Epithelial cell of proximal tubule (primary cell): ENCODE data around the gene CASP1. TPM values are rescaled to one million over a fixed set of nuclear protein-coding genes. Genes with fewer than 3 reads are reported as not detected.
"Not testable (repeated sequence)": the region's sequence is repeated elsewhere in the genome, so short reads cannot be mapped to it uniquely, and the experiment has no call there.

Experiments
- DNase-seq: peaks from one replicate; pipeline ENCODE4 v3.0.0-alpha.2; 2011; ENCODE audit warnings: low read depth
- H3K4me3 ChIP-seq: 2 replicates; pipeline ENCODE4 v1.5.1; 2011; ENCODE audit warnings: low read depth, mild to moderate bottlenecking, low read length
- CTCF ChIP-seq: conservative IDR thresholded peaks from 2 replicates; pipeline ENCODE4 v1.5.1; 2012; ENCODE audit warnings: low read depth, mild to moderate bottlenecking, low read length
- total RNA-seq: library from RNA; depleted of rRNA; stranded (reverse); fragments of >200 nt; gene quantifications from 2 replicates; pipeline ENCODE4 v1.2.3, GENCODE V29; 2015

CASP1 gene
- total RNA-seq, 1 donor from 2014 or later: 0.29 TPM

- DNase-seq: no peak
- no peak overlapping the region for H3K4me3 ChIP-seq
- no peak for TF ChIP-seq CTCF
These were observed 36.3 kb upstream of the CASP1 start for GRCh38 chr11:105071089-105071732.

- no peak overlapping the region for H3K4me3 ChIP-seq
- DNase-seq: no peak
- no peak for TF ChIP-seq CTCF
These were observed 35.4 kb upstream of the CASP1 start for GRCh38 chr11:105070306-105070705.

- not testable (repeated sequence) for H3K4me3 ChIP-seq, DNase-seq
These were observed 34.8 kb upstream of the CASP1 start for GRCh38 chr11:105069749-105070148.

- not testable (repeated sequence) for H3K4me3 ChIP-seq
These were observed 28.4 kb upstream of the CASP1 start for GRCh38 chr11:105063245-105063941.

GRCh38 chr11:105057432-105057831, 22.5 kb upstream of the CASP1 start:
- DNase-seq: no peak
- TF ChIP-seq CTCF: no peak
- H3K4me3 ChIP-seq: no peak overlapping the region

More at GRCh38 chr11:105063245-105063941, 28.4 kb upstream of the CASP1 start:
- not testable (repeated sequence) for DNase-seq

- DNase-seq: no peak
- no peak overlapping the region for H3K4me3 ChIP-seq
- no peak for TF ChIP-seq CTCF
These were observed 21.5 kb upstream of the CASP1 start for GRCh38 chr11:105056446-105056845.

- no peak for TF ChIP-seq CTCF
- no peak for DNase-seq
- H3K4me3 ChIP-seq: no peak overlapping the region
These were observed 20.0 kb upstream of the CASP1 start for GRCh38 chr11:105054723-105055493.
